ELF-1 (cell line): ENCODE measurements around the gene ZNF470.

Source experiments
- DNase-seq: peaks from one replicate; pipeline ENCODE4 v3.0.0-alpha.2; 2016; ENCODE audit warnings: low read depth, low spot score

Gene ZNF470

GRCh38 chr19:56567274-56568120 lies at the start of gene ZNF470:
Gene ZNF470 (plus strand): TSS chr19:56567468. CDS start chr19:56570312, 2,844 bp downstream.
- DNase-seq = peak; percentile 91

- DNase-seq = no peak
These were observed 41.9 kb upstream of the ZNF470 start for GRCh38 chr19:56525214-56525860.

GRCh38 chr19:56537442-56537841 lies 29.8 kb upstream of the ZNF470 start:
- no peak for DNase-seq

GRCh38 chr19:56538254-56538760 lies 29.0 kb upstream of the ZNF470 start:
- peak; percentile 96 for DNase-seq

GRCh38 chr19:56538761-56539263 lies 28.5 kb upstream of the ZNF470 start, which contains the start of gene ZFP28:
Gene ZFP28 (plus strand): TSS chr19:56538948. CDS start chr19:56539019, 71 bp downstream.
- DNase-seq = peak; percentile 64

GRCh38 chr19:56543776-56544175 lies 23.5 kb upstream of the ZNF470 start:
- DNase-seq = no peak

GRCh38 chr19:56547535-56547934 lies 19.7 kb upstream of the ZNF470 start:
- no peak for DNase-seq

- no peak for DNase-seq
These were observed 12.9 kb upstream of the ZNF470 start for GRCh38 chr19:56554272-56554869.

GRCh38 chr19:56562766-56563165 lies 4.5 kb upstream of the ZNF470 start:
- no peak for DNase-seq

GRCh38 chr19:56566904-56567273 lies 379 bp upstream of the ZNF470 start:
- DNase-seq = no peak

GRCh38 chr19:56572589-56572988 lies 5.3 kb downstream of the ZNF470 start:
- DNase-seq = no peak

- DNase-seq = no peak
These were observed 6.6 kb downstream of the ZNF470 start for GRCh38 chr19:56573914-56574313.

GRCh38 chr19:56577719-56578602 lies 10.7 kb downstream of the ZNF470 start:
- no peak for DNase-seq

GRCh38 chr19:56594446-56594782 lies 27.1 kb downstream of the ZNF470 start:
- no peak for DNase-seq

GRCh38 chr19:56594783-56595547 lies 27.7 kb downstream of the ZNF470 start, which contains the start of gene ZNF71:
Gene ZNF71 (plus strand): TSS chr19:56595302. CDS start chr19:56601559, 6,257 bp downstream.
- DNase-seq = peak; percentile 93

GRCh38 chr19:56595548-56595899 lies 28.3 kb downstream of the ZNF470 start:
- DNase-seq = no peak

GRCh38 chr19:56596676-56597075 lies 29.4 kb downstream of the ZNF470 start:
- no peak for DNase-seq

- DNase-seq = no peak
These were observed 30.4 kb downstream of the ZNF470 start for GRCh38 chr19:56597696-56598095.

- no peak for DNase-seq
These were observed 34.1 kb downstream of the ZNF470 start for GRCh38 chr19:56601375-56601774.

- no peak for DNase-seq
These were observed 36.6 kb downstream of the ZNF470 start for GRCh38 chr19:56603829-56604228.
